Uterus (tissue), 4 donors: ENCODE results near the gene MUC21. TPM values are rescaled to one million over a fixed set of nuclear protein-coding genes. Genes with fewer than 3 reads are reported as not detected.

Experiments
- DNase-seq, 2 donors: peaks; one replicate each; pipeline ENCODE4 v3.0.0-alpha.2; 2019 to 2020
- H3K27ac ChIP-seq, 2 donors: fragments of 200-600 bp; sonication (generic); 1 replicate in 1 of 2; 2 replicates in 1 of 2; pipeline ENCODE4 v1.5.1; 2016 to 2018
- H3K27me3 ChIP-seq, 2 donors: fragments of 200-600 bp; sonication (generic); one replicate each; pipeline ENCODE4 v1.5.1; 2018 to 2019; ENCODE audit warnings: control low read depth in 1 of 2
- H3K36me3 ChIP-seq, 2 donors: fragments of 200-600 bp; sonication (generic); one replicate each; pipeline ENCODE4 v1.5.1; 2019; ENCODE audit warnings: control low read depth in 1 of 2
- H3K4me1 ChIP-seq, 2 donors: fragments of 200-600 bp; sonication (generic); one replicate each; pipeline ENCODE4 v1.5.1; 2018 to 2019; ENCODE audit warnings: control low read depth in 1 of 2
- H3K4me3 ChIP-seq, 2 donors: fragments of 200-600 bp; sonication (generic); 1 replicate in 1 of 2; 2 replicates in 1 of 2; pipeline ENCODE4 v1.5.1; 2018 to 2019; ENCODE audit warnings: mild to moderate bottlenecking in 1 of 2
- H3K9me3 ChIP-seq, 2 donors: fragments of 200-600 bp; sonication (generic); one replicate each; pipeline ENCODE4 v1.5.1; 2019; ENCODE audit warnings: control low read depth in 1 of 2
- CTCF ChIP-seq, 4 experiments: fragments of 200-600 bp in 2 of 4; fragments of 450-650 bp in 2 of 4; sonication (generic) in 2 of 4; IDR thresholded peaks; one replicate each; pipeline ENCODE4 v1.5.1; 2016 to 2019; ENCODE audit warnings: antibody characterized with exemption in 4 of 4, mild to moderate bottlenecking in 2 of 4, moderate library complexity in 1 of 4
- POLR2A ChIP-seq, 2 donors: fragments of 450-650 bp; IDR thresholded peaks; one replicate each; pipeline ENCODE4 v1.6.1; 2016; ENCODE audit warnings: antibody characterized with exemption in 2 of 2, mild to moderate bottlenecking in 1 of 2, moderate library complexity in 1 of 2
- intact Hi-C: fragments of 100-400 bp; cut with DNase I; formaldehyde crosslinking; loops from one replicate; pipeline ENCODE4 v1.15.1; 2023; ENCODE audit warnings: low total_unique reads
- total RNA-seq, 4 donors: library from RNA; depleted of rRNA in 3 of 4; stranded (reverse); fragments of >200 nt in 3 of 4; gene quantifications; one replicate each; pipeline versions ENCODE4 v1.1.0 to v1.2.4, GENCODE V29; 2014 to 2023
- donor health status: DM: yes; HTN: yes; CAD: no.

MUC21 gene
- total RNA-seq, 4 donors from 2014 or later = 0.28 to 0.59 TPM; not detected in 2

DNA sequence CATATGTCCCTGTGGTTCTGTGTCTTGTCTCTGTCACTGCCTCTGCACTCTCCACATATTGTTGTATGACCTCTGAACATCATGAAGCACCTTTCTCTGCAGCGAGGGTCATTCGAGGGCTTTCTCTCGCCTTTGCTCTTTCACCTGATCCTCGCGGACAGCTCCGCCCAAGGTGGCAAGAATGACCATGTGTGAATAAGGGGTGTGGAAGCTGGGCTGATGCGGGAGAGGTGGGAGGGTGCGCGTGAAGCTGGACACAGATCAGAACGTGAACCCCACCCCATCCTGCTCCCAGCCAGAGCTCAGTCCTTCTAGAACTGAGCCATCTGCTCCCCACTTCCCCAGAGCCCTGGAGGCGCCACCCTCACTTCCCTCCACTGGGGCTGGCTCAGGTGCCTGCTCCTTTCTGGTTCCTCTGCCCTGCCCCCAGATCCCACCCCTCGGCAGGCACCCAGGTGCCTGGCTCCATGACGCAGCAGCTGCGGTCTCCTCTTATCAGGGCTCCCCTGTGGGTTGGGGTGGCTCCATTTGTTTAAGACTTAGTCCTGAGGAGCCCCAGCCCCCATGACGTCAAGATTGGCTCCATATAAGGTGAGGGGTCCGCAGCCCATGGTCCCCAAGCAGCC is 43.0 kb upstream of the MUC21 start, which contains the start of gene MUCL3:
TSS of gene MUCL3 (plus strand) at position 613 of the 626 bp plus-strand sequence. CDS start 27 bp downstream, outside the sequence.
- no peaks in the 10 kb centered on the region for H3K4me1 ChIP-seq
- H3K4me3 ChIP-seq = no peak within 1 kb of the TSS
- no peak within 1 kb of the TSS for H3K27ac ChIP-seq
- intact Hi-C loops = no loop called here
- no peak for DNase-seq
- TF ChIP-seq CTCF (IDR thresholded peaks at IDR 0.05) = no peak
- TF ChIP-seq POLR2A (IDR thresholded peaks at IDR 0.05) = no peak
- H3K36me3 ChIP-seq = no peaks in the 10 kb centered on the region
- H3K27me3 ChIP-seq = no peaks in the 10 kb centered on the region
- no peaks in the 10 kb centered on the region for H3K9me3 ChIP-seq

GRCh38 chr6:30942338-30943060 is 41.0 kb upstream of the MUC21 start:
- Histone ChIP-seq H3K27me3 (no peaks in the 10 kb centered on the region), H3K4me3 (no peak overlapping the region), H3K4me1 (no peaks in the 10 kb centered on the region), H3K27ac (no peak overlapping the region), H3K36me3 (no peaks in the 10 kb centered on the region), H3K9me3 (no peaks in the 10 kb centered on the region)
- peak in 3 of 4 experiments; percentile 12 to 39 (median 23) for TF ChIP-seq CTCF (IDR thresholded peaks at IDR 0.05)
- no peak for TF ChIP-seq POLR2A (IDR thresholded peaks at IDR 0.05)
- peak; percentile 48 to 63 for DNase-seq
- intact Hi-C loops = no loop called here

DNA sequence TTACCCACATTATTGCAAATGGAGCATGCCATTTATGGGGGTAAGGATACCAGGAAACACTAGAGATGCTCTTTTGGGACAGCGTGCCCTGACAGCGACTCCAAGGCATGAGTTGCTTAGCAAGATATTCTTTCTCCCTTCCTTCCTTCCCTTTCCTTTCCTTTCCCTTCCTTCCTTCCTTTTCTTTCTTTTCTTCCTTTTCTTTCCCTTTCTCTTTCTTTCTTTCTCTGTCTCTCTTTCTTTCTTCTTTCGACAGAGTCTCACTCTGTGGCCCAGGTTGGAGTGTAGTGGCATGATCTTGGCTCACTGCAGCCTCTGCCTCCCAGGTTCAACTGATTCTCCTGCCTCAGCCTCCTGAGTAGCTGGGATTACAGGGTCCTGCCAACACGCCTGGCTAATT is 39.5 kb upstream of the MUC21 start:
- Histone ChIP-seq H3K4me1 (no peaks in the 10 kb centered on the region), H3K27ac (no peak overlapping the region), H3K27me3 (no peaks in the 10 kb centered on the region), H3K4me3 (no peak overlapping the region), H3K9me3 (no peaks in the 10 kb centered on the region), H3K36me3 (no peaks in the 10 kb centered on the region)
- no peak for DNase-seq
- TF ChIP-seq CTCF (IDR thresholded peaks at IDR 0.05) = no peak
- intact Hi-C loops = no loop called here

GRCh38 chr6:30945281-30945680 is 38.2 kb upstream of the MUC21 start:
- Histone ChIP-seq H3K27ac (no peak overlapping the region), H3K36me3 (no peaks in the 10 kb centered on the region), H3K4me3 (no peak overlapping the region), H3K27me3 (no peaks in the 10 kb centered on the region), H3K4me1 (no peaks in the 10 kb centered on the region), H3K9me3 (no peaks in the 10 kb centered on the region)
- TF ChIP-seq POLR2A (IDR thresholded peaks at IDR 0.05) (no peak), CTCF (IDR thresholded peaks at IDR 0.05) (no peak)
- intact Hi-C loops = no loop called here
- no peak for DNase-seq

DNA sequence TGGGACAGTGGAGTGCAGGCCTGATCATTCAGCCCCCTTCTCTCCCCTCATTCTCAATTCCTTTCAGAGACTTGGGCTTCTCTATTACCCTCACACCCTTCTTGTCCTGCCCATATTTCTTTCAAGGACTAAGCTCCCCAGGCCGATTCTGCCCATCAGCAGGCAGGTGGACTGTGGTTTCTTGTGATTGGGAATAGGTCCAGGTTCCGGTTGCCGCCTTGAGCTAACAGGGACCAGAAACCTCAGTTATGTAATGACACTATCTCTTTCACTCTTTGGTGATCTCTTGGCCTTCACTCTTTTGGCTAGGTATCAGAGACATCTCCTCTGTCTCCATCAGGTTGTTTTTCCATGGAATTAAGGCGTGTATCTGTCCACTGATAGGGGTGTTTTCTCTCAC is 36.3 kb upstream of the MUC21 start:
- Histone ChIP-seq H3K36me3 (no peaks in the 10 kb centered on the region), H3K9me3 (no peaks in the 10 kb centered on the region), H3K27ac (no peak overlapping the region), H3K4me1 (no peaks in the 10 kb centered on the region), H3K27me3 (no peaks in the 10 kb centered on the region), H3K4me3 (no peak overlapping the region)
- DNase-seq = no peak
- no peak for TF ChIP-seq POLR2A (IDR thresholded peaks at IDR 0.05)
- no peak for TF ChIP-seq CTCF (IDR thresholded peaks at IDR 0.05)
- intact Hi-C loops = no loop called here
